ENCODE measurements around the gene CDH24. TPM values are rescaled to one million over a fixed set of nuclear protein-coding genes. Genes with fewer than 3 reads are reported as not detected.

Gene CDH24
- total RNA-seq, 1 experiment from 2014 or later: 9.0 TPM

DNA sequence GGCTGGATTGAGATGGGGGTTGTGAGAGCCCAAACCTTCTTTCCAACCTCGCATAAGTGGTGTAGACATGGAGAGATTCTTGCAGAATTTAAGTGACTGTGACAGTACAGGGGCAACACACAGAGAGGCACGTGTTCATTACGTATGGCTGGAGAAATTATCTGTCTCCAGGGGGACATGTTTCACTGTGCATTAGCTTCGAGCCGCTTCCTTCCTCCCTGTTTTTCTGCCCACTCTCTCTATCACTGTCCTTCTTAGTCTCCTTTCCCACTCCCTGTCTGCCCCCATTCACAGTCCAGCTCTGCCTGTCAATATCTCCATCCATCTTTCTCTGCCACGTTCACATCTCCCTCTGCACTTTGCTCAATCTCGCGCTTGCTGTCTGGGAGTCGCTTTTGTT, 35.9 kb downstream of the CDH24 start:
- Histone ChIP-seq H3K27me3 (ENCODE audit: control insufficient read depth, insufficient read depth, low read length) (no peaks in the 10 kb centered on the region), H3K4me3 (ENCODE audit: low read depth in 2 of 2, low read length in 2 of 2) (no peak overlapping the region), H3K36me3 (ENCODE audit: control insufficient read depth, insufficient read depth, low read length) (no peaks in the 10 kb centered on the region), H3K9me3 (ENCODE audit: control insufficient read depth, insufficient read depth, low read depth, low read length) (no peaks in the 10 kb centered on the region), H3K27ac (ENCODE audit: low read length) (no peak overlapping the region), H3K4me1 (ENCODE audit: control insufficient read depth, insufficient read depth, low read length) (no peaks in the 10 kb centered on the region)
- BruUV-seq (replicated peaks): no TSS peak
- in situ Hi-C loops (cut with HindIII; ENCODE audit: low pct_unique_long_range_greater_than_20kb, low sequenced_read_pairs) (no loop called here), intact Hi-C loops (cut with micrococcal nuclease; ENCODE audit: unreplicated experiment) (no loop called here)
- ChIA-PET CTCF (no interaction called here), POLR2A (no interaction called here)
- DNase-seq (ENCODE audit: low read depth, low spot score) (no peak), ATAC-seq (no peak)
- TF ChIP-seq POLR2AphosphoS5 (IDR thresholded peaks at IDR 0.05; ENCODE audit: low read depth, low read length) (no peak), SIN3A (IDR thresholded peaks at IDR 0.05; ENCODE audit: borderline replicate concordance, insufficient read depth, low read depth, low read length) (no peak), TCF7L2 (IDR thresholded peaks at IDR 0.05; ENCODE audit: low read depth, low read length) (no peak)
- TF ChIP-seq, protein P1, sequence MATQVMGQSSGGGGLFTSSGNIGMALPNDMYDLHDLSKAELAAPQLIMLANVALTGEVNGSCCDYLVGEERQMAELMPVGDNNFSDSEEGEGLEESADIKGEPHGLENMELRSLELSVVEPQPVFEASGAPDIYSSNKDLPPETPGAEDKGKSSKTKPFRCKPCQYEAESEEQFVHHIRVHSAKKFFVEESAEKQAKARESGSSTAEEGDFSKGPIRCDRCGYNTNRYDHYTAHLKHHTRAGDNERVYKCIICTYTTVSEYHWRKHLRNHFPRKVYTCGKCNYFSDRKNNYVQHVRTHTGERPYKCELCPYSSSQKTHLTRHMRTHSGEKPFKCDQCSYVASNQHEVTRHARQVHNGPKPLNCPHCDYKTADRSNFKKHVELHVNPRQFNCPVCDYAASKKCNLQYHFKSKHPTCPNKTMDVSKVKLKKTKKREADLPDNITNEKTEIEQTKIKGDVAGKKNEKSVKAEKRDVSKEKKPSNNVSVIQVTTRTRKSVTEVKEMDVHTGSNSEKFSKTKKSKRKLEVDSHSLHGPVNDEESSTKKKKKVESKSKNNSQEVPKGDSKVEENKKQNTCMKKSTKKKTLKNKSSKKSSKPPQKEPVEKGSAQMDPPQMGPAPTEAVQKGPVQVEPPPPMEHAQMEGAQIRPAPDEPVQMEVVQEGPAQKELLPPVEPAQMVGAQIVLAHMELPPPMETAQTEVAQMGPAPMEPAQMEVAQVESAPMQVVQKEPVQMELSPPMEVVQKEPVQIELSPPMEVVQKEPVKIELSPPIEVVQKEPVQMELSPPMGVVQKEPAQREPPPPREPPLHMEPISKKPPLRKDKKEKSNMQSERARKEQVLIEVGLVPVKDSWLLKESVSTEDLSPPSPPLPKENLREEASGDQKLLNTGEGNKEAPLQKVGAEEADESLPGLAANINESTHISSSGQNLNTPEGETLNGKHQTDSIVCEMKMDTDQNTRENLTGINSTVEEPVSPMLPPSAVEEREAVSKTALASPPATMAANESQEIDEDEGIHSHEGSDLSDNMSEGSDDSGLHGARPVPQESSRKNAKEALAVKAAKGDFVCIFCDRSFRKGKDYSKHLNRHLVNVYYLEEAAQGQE (IDR thresholded peaks at IDR 0.05; ENCODE audit: insufficient read depth in 1 of 2, low read depth in 2 of 2, low read length in 1 of 2): no peak
- TF ChIP-seq, protein P2, sequence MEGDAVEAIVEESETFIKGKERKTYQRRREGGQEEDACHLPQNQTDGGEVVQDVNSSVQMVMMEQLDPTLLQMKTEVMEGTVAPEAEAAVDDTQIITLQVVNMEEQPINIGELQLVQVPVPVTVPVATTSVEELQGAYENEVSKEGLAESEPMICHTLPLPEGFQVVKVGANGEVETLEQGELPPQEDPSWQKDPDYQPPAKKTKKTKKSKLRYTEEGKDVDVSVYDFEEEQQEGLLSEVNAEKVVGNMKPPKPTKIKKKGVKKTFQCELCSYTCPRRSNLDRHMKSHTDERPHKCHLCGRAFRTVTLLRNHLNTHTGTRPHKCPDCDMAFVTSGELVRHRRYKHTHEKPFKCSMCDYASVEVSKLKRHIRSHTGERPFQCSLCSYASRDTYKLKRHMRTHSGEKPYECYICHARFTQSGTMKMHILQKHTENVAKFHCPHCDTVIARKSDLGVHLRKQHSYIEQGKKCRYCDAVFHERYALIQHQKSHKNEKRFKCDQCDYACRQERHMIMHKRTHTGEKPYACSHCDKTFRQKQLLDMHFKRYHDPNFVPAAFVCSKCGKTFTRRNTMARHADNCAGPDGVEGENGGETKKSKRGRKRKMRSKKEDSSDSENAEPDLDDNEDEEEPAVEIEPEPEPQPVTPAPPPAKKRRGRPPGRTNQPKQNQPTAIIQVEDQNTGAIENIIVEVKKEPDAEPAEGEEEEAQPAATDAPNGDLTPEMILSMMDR (IDR thresholded peaks at IDR 0.05): no peak

DNA sequence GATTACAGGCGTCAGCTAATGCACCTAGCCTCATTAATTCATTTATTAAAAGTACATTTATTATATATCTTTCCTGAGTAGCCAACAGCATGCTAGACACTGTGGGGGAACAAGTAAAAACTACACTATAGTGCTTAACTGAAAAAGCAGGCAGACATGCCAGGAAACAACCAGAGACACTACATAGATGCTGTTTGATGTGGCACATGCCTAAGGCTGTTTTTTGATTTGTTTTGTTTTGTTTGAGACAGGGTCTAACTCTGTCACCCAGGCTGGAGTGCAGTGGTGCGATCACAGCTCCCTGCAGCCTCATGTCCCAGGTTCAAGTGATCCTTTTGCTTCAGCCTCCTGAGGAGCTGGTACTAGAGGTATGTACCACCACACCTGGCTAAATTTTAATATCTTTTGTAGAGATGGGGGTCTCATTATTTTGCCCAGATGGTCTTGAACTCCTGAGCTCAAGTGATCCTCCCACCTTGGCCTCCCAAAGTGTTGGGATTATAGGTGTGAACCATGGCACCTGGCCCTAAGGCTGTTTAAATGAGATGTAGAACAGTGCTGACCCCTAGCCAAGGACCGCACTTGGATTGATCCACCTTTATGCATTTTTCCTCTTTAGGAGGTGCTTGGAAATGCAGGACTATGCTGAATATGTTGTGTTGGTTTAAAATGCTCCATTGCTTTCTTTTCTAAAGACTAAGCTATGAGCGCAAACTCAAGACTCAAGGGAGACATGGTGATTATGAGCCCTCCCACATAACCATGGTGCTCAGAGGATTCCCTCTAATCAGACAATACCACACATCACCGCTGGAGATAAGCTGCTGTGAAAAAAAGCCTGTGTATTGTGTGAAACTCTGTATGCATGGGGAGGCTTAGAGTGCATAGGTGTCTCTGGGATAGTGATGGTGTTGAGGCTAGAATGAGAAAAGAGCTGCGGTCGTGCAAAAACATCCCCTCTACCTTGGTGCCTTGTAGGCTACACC, 36.9 kb downstream of the CDH24 start:
- Histone ChIP-seq H3K4me3 (ENCODE audit: low read depth in 2 of 2, low read length in 2 of 2) (no peak overlapping the region), H3K27ac (ENCODE audit: low read length) (no peak overlapping the region), H3K36me3 (ENCODE audit: control insufficient read depth, insufficient read depth, low read length) (no peaks in the 10 kb centered on the region), H3K27me3 (ENCODE audit: control insufficient read depth, insufficient read depth, low read length) (no peaks in the 10 kb centered on the region), H3K9me3 (ENCODE audit: control insufficient read depth, insufficient read depth, low read depth, low read length) (no peaks in the 10 kb centered on the region), H3K4me1 (ENCODE audit: control insufficient read depth, insufficient read depth, low read length) (no peaks in the 10 kb centered on the region)
- no peak for TF ChIP-seq SIN3A (IDR thresholded peaks at IDR 0.05; ENCODE audit: borderline replicate concordance, insufficient read depth, low read depth, low read length)
- TF ChIP-seq POLR2AphosphoS5 (IDR thresholded peaks at IDR 0.05; ENCODE audit: low read depth, low read length): no peak
- TF ChIP-seq TCF7L2 (IDR thresholded peaks at IDR 0.05; ENCODE audit: low read depth, low read length): no peak
- no TSS peak for BruUV-seq (replicated peaks)
- ChIA-PET CTCF (no interaction called here), POLR2A (no interaction called here)
- DNase-seq (ENCODE audit: low read depth, low spot score): no peak
- ATAC-seq: no peak
- intact Hi-C loops (cut with micrococcal nuclease; ENCODE audit: unreplicated experiment) (no loop called here), in situ Hi-C loops (cut with HindIII; ENCODE audit: low pct_unique_long_range_greater_than_20kb, low sequenced_read_pairs) (no loop called here)

DNA sequence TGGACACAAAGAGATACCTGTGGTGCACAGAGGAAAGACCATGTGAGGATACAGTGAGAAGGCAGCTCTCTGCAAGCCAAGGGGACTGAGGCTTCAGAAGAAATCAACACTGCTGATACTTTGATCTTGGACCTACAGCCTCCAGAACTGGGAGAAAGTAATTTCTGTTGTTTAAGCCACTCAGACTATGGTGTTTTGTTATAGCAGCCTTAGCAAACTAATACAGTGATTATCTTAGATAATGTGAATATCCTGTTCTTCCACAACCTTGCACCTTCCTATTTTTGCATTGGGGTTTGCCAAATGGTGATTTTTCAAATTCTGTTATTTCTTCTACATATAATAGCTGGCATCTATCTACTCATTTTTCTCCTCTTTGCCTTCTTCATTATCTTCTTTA, 39.2 kb downstream of the CDH24 start:
- H3K27ac ChIP-seq (ENCODE audit: low read length): no peak overlapping the region
- POLR2A ChIA-PET: no interaction called here
- H3K27me3 ChIP-seq (ENCODE audit: control insufficient read depth, insufficient read depth, low read length): no peaks in the 10 kb centered on the region
- TF ChIP-seq, protein P1 (IDR thresholded peaks at IDR 0.05; ENCODE audit: insufficient read depth in 1 of 2, low read depth in 2 of 2, low read length in 1 of 2): no peak
- TF ChIP-seq SIN3A (IDR thresholded peaks at IDR 0.05; ENCODE audit: borderline replicate concordance, insufficient read depth, low read depth, low read length) (no peak), POLR2AphosphoS5 (IDR thresholded peaks at IDR 0.05; ENCODE audit: low read depth, low read length) (no peak), TCF7L2 (IDR thresholded peaks at IDR 0.05; ENCODE audit: low read depth, low read length) (no peak)
- TF ChIP-seq, protein P2 (IDR thresholded peaks at IDR 0.05): no peak
- DNase-seq (ENCODE audit: low read depth, low spot score) (no peak), ATAC-seq (no peak)
- no peaks in the 10 kb centered on the region for H3K9me3 ChIP-seq (ENCODE audit: control insufficient read depth, insufficient read depth, low read depth, low read length)
- CTCF ChIA-PET: no interaction called here
- H3K4me1 ChIP-seq (ENCODE audit: control insufficient read depth, insufficient read depth, low read length): no peaks in the 10 kb centered on the region
- no peaks in the 10 kb centered on the region for H3K36me3 ChIP-seq (ENCODE audit: control insufficient read depth, insufficient read depth, low read length)
- H3K4me3 ChIP-seq (ENCODE audit: low read depth in 2 of 2, low read length in 2 of 2): no peak overlapping the region
- no TSS peak for BruUV-seq (replicated peaks)
- intact Hi-C loops (cut with micrococcal nuclease; ENCODE audit: unreplicated experiment): no loop called here
- in situ Hi-C loops (cut with HindIII; ENCODE audit: low pct_unique_long_range_greater_than_20kb, low sequenced_read_pairs): no loop called here
